NCI-H1092 treated with DMSO at 0.1 percent for 48 hours (cell line): ENCODE data around the gene SPOCK2.

Experiments
- DNase-seq: peaks from one replicate; lab custom pipeline; 2025; lab: John Stamatoyannopoulos, UW

Gene SPOCK2

DNA sequence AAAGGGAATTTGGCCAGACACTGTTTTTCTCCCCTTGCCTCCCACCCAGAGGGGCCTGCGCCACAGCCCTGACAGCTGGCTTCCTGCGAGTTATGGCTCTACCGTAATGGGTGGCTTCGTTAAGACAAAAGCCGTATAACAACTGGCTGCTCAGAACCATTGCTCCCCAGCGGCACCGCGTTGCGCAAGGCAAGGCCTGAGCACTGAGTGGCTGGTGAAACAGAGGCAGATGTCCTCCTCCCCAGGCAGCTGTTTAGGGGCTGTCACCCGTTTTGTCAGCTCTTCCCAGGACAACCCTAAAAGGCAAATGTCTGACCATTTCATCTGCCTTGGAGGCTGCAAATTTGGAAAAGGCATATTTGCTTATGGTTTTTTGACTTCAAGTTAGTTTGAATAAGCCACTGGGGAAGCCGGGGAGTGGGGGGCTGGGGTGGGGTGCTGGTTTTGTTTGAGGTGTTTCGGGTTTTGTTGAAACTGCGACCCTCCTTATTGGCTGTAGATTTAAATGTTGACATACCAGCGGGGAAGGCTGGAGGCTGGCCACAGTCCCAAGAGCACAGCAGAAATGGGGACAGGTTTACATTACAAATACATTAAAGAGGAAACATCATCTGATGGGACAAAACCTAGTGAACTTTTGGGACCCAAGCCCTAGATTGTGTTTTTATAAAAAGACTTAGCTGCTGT is 681 bp upstream of the SPOCK2 start:
- DNase-seq = peak; percentile 69

GRCh38 chr10:72087392-72087968 is 871 bp downstream of the SPOCK2 start:
- DNase-seq = no peak

DNA sequence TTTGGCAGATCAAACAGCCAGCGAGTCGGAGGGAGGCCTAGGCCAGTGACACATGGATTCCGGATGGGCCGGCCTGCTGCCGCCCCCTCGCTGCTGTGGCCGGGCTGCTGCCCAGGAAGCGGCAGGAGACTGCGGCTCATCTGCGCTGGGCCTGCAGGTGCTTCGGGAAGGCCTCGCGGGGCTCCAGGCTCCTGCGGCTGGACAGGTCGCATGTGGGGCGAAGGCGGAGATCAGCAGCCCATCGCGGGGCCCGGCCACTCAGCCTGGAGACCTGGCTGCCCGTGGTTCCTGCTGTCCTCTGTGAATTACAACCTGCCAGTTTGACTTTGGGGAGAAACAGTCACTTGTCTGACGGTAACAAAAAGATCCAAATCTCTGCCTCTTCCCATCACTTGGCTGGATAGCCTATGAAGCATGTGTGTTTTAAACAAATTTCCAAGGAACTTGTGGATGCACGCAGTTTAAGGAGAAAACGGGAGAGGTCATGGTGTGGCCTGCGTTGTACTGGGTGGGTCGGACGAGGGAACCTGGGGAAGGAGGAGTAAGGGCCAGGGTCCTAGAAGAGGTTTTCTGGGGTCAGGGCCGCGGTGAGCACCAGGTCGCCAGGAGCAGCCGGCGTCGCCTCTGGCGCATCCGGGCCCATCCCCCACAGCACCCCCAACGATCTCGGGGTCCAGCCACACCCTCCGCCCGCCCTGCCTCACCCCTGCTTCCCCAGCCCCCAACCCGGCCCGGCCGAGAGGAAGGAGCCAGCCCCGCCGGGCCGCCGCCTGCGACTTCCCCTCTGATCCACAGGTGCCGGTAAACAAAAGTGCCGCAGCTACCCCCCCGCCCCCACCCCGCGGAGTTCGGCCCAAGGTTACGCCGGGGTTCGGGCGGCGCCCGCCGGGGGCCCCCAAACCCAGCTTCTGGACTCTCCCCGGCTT is 1.6 kb downstream of the SPOCK2 start:
- no peak for DNase-seq

GRCh38 chr10:72085864-72086465 is 2.4 kb downstream of the SPOCK2 start:
- DNase-seq = no peak

GRCh38 chr10:72085166-72085565 is 3.2 kb downstream of the SPOCK2 start:
- DNase-seq = no peak

DNA sequence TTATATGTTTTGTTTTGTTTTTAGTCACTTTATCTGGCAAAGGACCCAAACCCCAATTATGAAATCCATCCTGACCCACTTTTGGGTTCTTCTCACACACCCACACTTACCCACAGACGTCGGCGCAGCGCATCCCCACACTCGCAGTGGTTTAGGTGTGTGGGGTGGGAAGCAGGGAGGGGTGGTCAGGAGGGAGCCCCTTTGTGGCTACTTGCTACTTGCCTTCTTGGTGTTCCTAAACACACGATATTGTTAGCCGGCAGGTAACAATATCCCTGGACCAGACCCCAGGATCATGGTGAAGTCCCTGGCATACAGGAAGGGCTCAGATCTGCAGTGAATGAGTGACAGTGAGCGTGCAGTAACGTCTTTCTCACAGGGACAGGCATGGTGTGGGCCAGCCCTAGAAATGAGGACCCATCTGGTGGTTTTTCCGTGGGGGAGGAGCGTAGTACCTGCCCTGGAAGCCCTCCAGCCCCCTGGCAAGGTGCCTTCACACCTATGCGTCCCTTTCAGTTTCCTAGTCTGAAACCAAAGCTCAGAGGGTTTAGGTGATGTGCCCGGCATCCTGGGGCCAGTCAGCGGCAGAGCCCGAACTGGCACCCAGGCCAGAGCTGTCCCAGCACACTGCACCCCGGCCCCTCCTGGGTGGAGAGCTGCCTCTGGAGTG is 4.4 kb downstream of the SPOCK2 start:
- no peak for DNase-seq

DNA sequence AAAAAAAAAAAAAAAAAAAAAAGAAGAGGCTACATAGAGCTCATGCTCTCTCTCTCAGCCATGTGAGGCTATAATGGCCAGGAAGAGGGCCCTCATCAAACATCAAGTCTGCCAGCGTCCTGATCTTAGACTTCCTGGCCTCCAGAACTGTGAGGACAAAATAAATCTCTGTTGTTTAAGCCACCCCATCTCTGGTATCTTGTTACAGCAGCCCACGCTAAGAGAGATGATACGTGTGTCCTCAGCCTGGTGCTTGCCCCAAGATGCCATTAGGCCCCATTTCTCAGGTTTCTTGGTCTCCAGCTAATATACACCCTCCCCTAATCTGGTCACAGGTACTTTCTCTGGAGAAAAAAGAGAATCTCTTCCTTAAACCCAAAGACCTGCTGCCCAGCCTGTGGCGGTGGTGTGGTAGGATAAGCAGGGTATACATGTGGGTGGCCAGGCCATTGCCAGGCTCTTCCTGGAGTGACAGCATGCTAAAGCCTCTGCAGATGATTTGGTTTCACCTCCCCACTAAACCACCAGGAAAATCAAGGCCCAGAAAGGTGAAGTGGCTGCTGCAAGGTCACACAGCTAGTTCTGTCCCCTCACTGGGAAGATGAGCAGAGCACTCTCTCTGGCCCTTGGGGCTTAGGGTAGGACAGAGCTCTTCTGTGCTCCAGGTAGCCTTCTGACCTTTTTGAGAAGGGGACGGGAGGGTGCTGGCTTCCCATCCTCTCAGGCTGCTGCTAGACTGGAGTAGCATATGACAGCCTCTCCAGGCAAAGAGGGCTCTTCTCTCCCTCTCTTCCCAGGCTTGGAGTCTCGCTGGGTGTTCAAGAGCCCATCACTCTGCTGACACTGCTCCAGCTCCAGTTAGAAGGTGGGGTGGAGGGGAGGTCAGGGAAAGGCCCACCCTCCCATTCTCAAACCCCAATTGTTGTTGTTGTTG is 5.2 kb downstream of the SPOCK2 start:
- DNase-seq = no peak

GRCh38 chr10:72081772-72082590 is 6.4 kb downstream of the SPOCK2 start:
- DNase-seq = no peak

DNA sequence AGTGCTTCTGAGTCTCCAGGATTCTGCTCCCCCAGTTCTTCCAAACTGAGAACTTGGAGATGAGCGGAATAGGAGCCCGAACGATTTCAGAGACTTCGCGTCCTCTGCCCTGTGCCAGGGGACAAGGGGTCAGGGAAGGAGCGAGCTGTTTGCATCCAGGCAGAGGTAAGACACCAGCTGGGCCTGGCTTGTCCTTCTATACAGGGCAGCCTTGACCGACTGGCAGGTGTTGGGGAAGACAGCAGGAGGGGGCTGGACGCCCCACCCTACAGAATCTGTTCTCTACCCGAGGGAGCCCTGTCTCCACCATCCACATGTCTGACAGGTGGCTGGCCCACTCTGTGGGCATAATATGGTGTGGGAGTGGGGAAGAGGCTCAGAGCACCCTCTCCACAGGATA is 7.1 kb downstream of the SPOCK2 start:
- DNase-seq = no peak

GRCh38 chr10:72080042-72080975 is 8.0 kb downstream of the SPOCK2 start:
- DNase-seq = no peak

- peak; percentile 22 for DNase-seq
These were observed 9.0 kb downstream of the SPOCK2 start for GRCh38 chr10:72079356-72079755.

- no peak for DNase-seq
These were observed 10.9 kb downstream of the SPOCK2 start for GRCh38 chr10:72077275-72077990.

DNA sequence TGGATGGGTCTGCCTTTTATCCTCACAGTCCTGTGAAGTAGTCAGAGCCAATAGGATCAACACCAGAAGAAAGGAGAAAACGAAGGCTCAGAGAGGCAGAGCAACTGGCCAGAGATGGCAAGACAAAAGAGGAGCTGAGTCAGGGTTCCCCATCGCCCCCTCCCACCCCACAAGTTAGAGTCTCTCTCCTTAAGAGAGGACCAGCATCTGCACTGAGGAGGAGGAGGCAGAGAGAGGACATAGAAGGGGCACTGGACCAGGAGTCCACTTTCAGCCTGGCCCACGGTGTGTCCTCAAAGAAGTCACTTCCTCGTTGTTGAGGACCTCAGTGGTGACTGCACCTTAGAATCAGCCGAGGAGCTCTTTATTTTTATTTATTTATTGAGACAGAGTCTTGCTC is 11.6 kb downstream of the SPOCK2 start:
- no peak for DNase-seq

DNA sequence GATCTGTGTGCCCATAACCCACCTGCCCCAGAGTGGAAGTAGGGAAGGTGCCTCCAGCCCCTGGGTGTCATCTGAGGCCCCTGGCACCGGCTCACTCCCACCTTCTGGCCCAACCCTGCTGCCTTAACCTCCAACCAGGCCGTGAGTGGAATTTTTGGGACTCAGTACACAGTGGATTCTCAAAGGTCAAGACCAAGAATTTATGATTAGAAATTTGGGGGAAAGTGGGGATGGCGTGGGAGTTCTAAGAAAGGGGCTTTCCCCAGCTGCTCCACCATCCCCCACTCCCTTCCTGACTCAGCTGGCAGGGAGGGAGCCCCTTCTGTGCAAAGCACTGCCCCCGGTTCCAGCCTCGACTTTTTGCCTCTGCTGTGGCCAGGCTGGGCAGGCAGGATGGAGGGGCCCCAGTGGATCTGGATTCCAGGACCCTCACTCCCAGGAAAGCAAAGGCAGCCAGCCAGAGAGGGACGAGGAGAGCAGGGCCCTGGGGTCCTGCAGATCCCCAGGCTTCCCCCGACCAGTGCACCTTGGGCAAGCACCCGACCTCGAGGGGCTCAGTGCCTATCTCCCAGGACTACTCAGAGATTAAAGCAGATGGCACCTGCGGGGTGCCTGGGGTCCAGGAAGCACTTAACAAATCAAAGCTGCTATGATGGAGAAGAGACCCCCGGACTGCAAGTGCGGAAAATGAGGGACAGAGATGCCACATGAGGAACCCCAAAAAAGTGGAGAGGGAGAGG is 12.8 kb downstream of the SPOCK2 start:
- no peak for DNase-seq

- DNase-seq = no peak
These were observed 13.6 kb downstream of the SPOCK2 start for GRCh38 chr10:72074574-72075375.

DNA sequence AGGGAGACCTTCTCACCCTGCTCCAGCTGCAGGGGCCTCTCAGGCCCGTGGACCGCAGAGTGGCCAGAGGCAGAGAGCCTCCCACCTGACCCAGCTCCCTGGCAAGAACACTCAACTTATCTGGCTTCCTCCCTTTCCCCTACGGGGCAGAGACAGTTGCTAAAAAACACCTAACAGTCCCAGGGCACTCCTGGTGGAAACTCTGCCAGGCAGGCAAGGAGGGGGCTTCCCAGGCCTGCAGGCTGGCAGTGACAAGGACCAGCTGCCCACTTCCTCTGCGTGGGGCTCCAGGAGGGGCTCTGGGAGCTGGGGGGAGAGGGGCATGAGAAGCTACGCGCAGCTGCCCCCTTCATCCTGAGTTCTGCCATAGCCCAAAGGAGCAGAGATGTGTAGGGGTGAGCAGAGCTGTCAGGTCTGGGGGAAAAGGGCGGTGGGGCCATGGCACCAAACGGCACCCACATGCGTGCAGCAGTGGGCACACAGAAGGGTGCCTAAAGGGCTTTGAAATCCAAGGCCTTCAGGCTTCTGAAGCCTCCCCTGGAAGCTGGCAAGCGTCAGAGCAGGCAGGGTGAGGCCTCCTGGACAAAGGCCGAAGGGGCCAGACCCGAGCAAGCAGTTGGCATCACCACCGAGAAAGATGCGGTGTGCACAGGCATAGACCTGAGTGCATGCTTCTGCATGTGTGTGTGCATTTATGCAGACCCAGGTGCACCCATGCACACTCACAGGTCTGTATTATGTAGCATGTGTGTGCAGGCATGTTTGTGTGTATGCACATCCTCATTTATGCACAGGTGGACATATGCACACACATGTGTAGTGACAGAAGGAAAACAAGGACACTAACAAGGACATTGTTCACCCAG is 14.4 kb downstream of the SPOCK2 start:
- no peak for DNase-seq
